GM19025 (cell line): ENCODE data around the gene USP32.
A peak's percentile ranks its signal among the peaks of the same experiment; 100 is the strongest.

ENCODE experiments used
- ATAC-seq: cut with Tn5 transposase; IDR thresholded peaks from one replicate; pipeline ENCODE4 v1.9.1; 2021; ENCODE audit warnings: mild to moderate bottlenecking, low read depth, moderate library complexity; ENCODE audit not compliant: unreplicated experiment

The USP32 gene

GRCh38 chr17:60145006-60145935 lies 246.7 kb downstream of the USP32 start:
- no peak for ATAC-seq

GRCh38 chr17:60142872-60143499 lies 248.9 kb downstream of the USP32 start:
- ATAC-seq = peak; percentile 66

GRCh38 chr17:60141111-60142018 lies 250.6 kb downstream of the USP32 start:
- no peak for ATAC-seq

- ATAC-seq = no peak
Measured at GRCh38 chr17:60139438-60140285, 252.3 kb downstream of the USP32 start.

- no peak for ATAC-seq
Measured at GRCh38 chr17:60138769-60139437, 253.0 kb downstream of the USP32 start.

- ATAC-seq = no peak
Measured at GRCh38 chr17:60137731-60138130, 254.2 kb downstream of the USP32 start.

GRCh38 chr17:60135951-60136666 lies 255.8 kb downstream of the USP32 start:
- no peak for ATAC-seq

GRCh38 chr17:60135151-60135950 lies 256.6 kb downstream of the USP32 start:
- ATAC-seq = peak; percentile 91

- no peak for ATAC-seq
Measured at GRCh38 chr17:60134396-60135150, 257.4 kb downstream of the USP32 start.

- no peak for ATAC-seq
Measured at GRCh38 chr17:60130466-60130865, 261.5 kb downstream of the USP32 start.

GRCh38 chr17:60129164-60129563 lies 262.8 kb downstream of the USP32 start:
- ATAC-seq = no peak
